ENCODE data around the gene KMO. TPM values are rescaled to one million over a fixed set of nuclear protein-coding genes. Genes with fewer than 3 reads are reported as not detected.

Gene KMO
- total and polyA plus RNA-seq, 4 experiments from 2014 or later = 0.37 to 1.1 (median 0.44) TPM; not detected in 1

GRCh38 chr1:241521718-241522117 lies 10.5 kb upstream of the KMO start:
- no peak overlapping the region for H3K4me3 ChIP-seq (ENCODE audit: low read length in 2 of 2)
- peaks cover 0 to 5% of the 10 kb centered on the region in 2 donors for H3K36me3 Mint-ChIP-seq
- H3K27ac Mint-ChIP-seq = no peak overlapping the region
- intact Hi-C loops (cut with micrococcal nuclease) = no loop called here
- peaks cover 25 to 27% of the 10 kb centered on the region in 2 donors for H3K27me3 Mint-ChIP-seq
- DNase-seq = no peak
- H3K9me3 ChIP-seq (ENCODE audit: control insufficient read depth in 1 of 2, low read length in 2 of 2) = no peaks in the 10 kb centered on the region
- ChIA-PET CTCF (ENCODE audit: partially characterized antibody) (no interaction called here), POLR2A (ENCODE audit: partially characterized antibody) (no interaction called here)
- H3K4me1 Mint-ChIP-seq = peaks cover 7 to 18% (median 16%) of the 10 kb centered on the region in 4 donors
- peaks cover 0 to 2% (median 0%) of the 10 kb centered on the region in 8 donors for H3K9me3 Mint-ChIP-seq
- H3K4me1 ChIP-seq (ENCODE audit: insufficient read depth, low read length) = peaks cover 17% of the 10 kb centered on the region
- H3K27me3 ChIP-seq (ENCODE audit: insufficient read depth, low read length) = peaks cover 16% of the 10 kb centered on the region
- no peaks in the 10 kb centered on the region for H3K36me3 ChIP-seq (ENCODE audit: insufficient read depth, low read length)
- H3K27ac ChIP-seq (ENCODE audit: low read depth, low read length) = no peak overlapping the region
- H3K4me3 Mint-ChIP-seq = no peak overlapping the region

GRCh38 chr1:241525026-241525425 lies 7.2 kb upstream of the KMO start:
- ChIA-PET POLR2A (ENCODE audit: partially characterized antibody) (interaction anchor here (1.2 kb wide), 1 partner anchor 17 kb away, joined by 3 read pairs; no protein-coding TSS in a partner anchor), CTCF (ENCODE audit: partially characterized antibody) (interaction anchor here (1.0 kb wide), 1 partner anchor 13 kb away, joined by 3 read pairs; no protein-coding TSS in a partner anchor)
- Histone ChIP-seq H3K27ac (ENCODE audit: low read depth, low read length) (no peak overlapping the region), H3K36me3 (ENCODE audit: insufficient read depth, low read length) (no peaks in the 10 kb centered on the region), H3K4me1 (ENCODE audit: insufficient read depth, low read length) (peaks cover 5% of the 10 kb centered on the region), H3K9me3 (ENCODE audit: control insufficient read depth in 1 of 2, low read length in 2 of 2) (no peaks in the 10 kb centered on the region), H3K4me3 (ENCODE audit: low read length in 2 of 2) (no peak overlapping the region), H3K27me3 (ENCODE audit: insufficient read depth, low read length) (peaks cover 16% of the 10 kb centered on the region)
- no peak for DNase-seq
- intact Hi-C loops (cut with micrococcal nuclease) = no loop called here
- H3K9me3 Mint-ChIP-seq = peaks cover 0 to 2% (median 0%) of the 10 kb centered on the region in 8 donors
- H3K4me3 Mint-ChIP-seq = no peak overlapping the region
- H3K27ac Mint-ChIP-seq = no peak overlapping the region
- no peaks in the 10 kb centered on the region for H3K4me1 Mint-ChIP-seq
- H3K27me3 Mint-ChIP-seq = peaks cover 25 to 27% of the 10 kb centered on the region in 2 donors
- no peaks in the 10 kb centered on the region for H3K36me3 Mint-ChIP-seq

- Mint-ChIP-seq H3K27me3 (peaks cover 21 to 27% of the 10 kb centered on the region in 2 donors), H3K36me3 (peaks cover 0 to 2% of the 10 kb centered on the region in 2 donors), H3K4me1 (peaks cover 4 to 10% (median 8%) of the 10 kb centered on the region in 4 donors), H3K4me3 (no peak overlapping the region), H3K9me3 (peaks cover 0 to 2% (median 0%) of the 10 kb centered on the region in 8 donors), H3K27ac (no peak overlapping the region)
- Histone ChIP-seq H3K27me3 (ENCODE audit: insufficient read depth, low read length) (peaks cover 15% of the 10 kb centered on the region), H3K36me3 (ENCODE audit: insufficient read depth, low read length) (no peaks in the 10 kb centered on the region), H3K4me3 (ENCODE audit: low read length in 2 of 2) (no peak overlapping the region), H3K4me1 (ENCODE audit: insufficient read depth, low read length) (peaks cover 3% of the 10 kb centered on the region), H3K9me3 (ENCODE audit: control insufficient read depth in 1 of 2, low read length in 2 of 2) (no peaks in the 10 kb centered on the region), H3K27ac (ENCODE audit: low read depth, low read length) (no peak overlapping the region)
- intact Hi-C loops (cut with micrococcal nuclease) = no loop called here
- ChIA-PET CTCF (ENCODE audit: partially characterized antibody) (interaction anchor here (0.6 to 1.0 kb wide), 2 partner anchors 14 to 84 kb away, joined by 3 read pairs; no protein-coding TSS in a partner anchor), POLR2A (ENCODE audit: partially characterized antibody) (interaction anchor here (1.1 kb wide), 1 partner anchor 25 kb away, joined by 3 read pairs; no protein-coding TSS in a partner anchor)
- no peak for DNase-seq
Measured at GRCh38 chr1:241527146-241527545, 5.0 kb upstream of the KMO start.

DNA sequence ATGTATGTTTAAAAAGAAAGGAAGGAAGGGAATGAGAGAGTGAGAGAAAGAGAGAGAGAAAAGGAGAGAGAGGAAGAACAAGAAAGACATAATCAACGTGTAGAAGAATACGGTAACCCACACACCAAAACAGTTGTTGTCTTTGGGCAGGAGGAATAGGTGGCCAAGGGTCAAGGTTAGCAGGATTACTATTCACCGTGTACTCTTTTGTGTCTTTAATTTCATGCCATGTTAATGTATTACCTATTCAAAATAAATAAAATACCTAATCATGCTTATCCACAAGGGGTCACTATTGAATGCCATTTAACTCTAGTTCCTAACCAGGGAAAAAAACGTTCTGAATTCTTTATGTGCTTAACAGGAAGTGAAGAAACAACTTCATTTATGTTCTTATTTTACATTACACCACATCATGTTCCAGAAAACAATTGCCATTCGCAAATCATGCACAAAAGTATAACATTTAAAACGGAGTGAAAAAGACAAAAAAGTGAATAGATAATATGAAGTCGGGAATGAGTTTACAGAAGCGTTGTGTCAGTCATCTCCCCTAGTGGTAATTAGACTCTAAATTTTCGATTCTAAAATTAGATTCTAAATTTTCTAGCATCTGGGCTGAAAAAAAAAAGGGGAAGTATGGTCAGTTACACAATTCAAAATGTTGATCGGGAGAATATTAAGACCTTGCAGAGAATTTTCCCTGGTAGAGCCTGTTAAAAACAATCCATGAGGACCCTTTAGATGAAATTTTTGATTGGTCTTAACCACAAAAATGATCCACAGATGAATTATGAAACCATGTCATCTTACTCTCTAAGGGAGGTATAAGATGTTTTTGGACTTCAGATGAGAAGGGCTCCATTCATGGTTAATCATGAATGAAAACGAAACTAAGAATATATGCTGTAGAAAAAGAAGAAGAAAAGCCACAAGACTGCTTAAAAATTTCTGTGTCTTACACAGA lies 700 bp upstream of the KMO start:
- H3K9me3 Mint-ChIP-seq = no peaks in the 10 kb centered on the region
- DNase-seq = peak in 4 of 5 donors; percentile 65 to 70 (median 68)
- H3K4me3 Mint-ChIP-seq = peak overlapping the region; percentile 91 to 99 (median 98)
- Histone ChIP-seq H3K4me1 (ENCODE audit: insufficient read depth, low read length) (peaks cover 5% of the 10 kb centered on the region), H3K9me3 (ENCODE audit: control insufficient read depth in 1 of 2, low read length in 2 of 2) (no peaks in the 10 kb centered on the region), H3K27me3 (ENCODE audit: insufficient read depth, low read length) (no peaks in the 10 kb centered on the region), H3K36me3 (ENCODE audit: insufficient read depth, low read length) (no peaks in the 10 kb centered on the region), H3K4me3 (ENCODE audit: low read length in 2 of 2) (peak overlapping the region; percentile 45 to 52), H3K27ac (ENCODE audit: low read depth, low read length) (peak overlapping the region; percentile 10)
- CTCF ChIA-PET (ENCODE audit: partially characterized antibody) = interaction anchor here (0.7 to 1.5 kb wide), 6 partner anchors 9 to 467 kb away, joined by 3 to 10 read pairs (median 4); partner anchors contain the start of gene MAP1LC3C
- peaks cover 5 to 11% (median 9%) of the 10 kb centered on the region in 4 donors for H3K4me1 Mint-ChIP-seq
- H3K27ac Mint-ChIP-seq = peak overlapping the region in 6 of 7 donors; percentile 1 to 94 (median 90)
- H3K27me3 Mint-ChIP-seq = peaks cover 0 to 1% of the 10 kb centered on the region in 2 donors
- POLR2A ChIA-PET (ENCODE audit: partially characterized antibody) = interaction anchor here (1.4 to 1.6 kb wide), 2 partner anchors 11 to 20 kb away, joined by 3 to 8 read pairs; partner anchors contain the start of gene FH
- intact Hi-C loops (cut with micrococcal nuclease) = loop anchor here (1.0 to 5.0 kb wide), 9 partner anchors 12 to 1794 kb away; partner anchors contain the start of genes CEP170, FH and SDCCAG8
- H3K36me3 Mint-ChIP-seq = peaks cover 0 to 2% of the 10 kb centered on the region in 2 donors

GRCh38 chr1:241532864-241533263 lies 686 bp downstream of the KMO start:
- intact Hi-C loops (cut with micrococcal nuclease) = loop anchor here (2.0 to 5.0 kb wide), 2 partner anchors 18 to 1724 kb away; partner anchors contain the start of genes CEP170 and SDCCAG8
- POLR2A ChIA-PET (ENCODE audit: partially characterized antibody) = interaction anchor here (1.4 to 1.6 kb wide), 2 partner anchors 13 to 19 kb away, joined by 3 to 8 read pairs; partner anchors contain the start of gene FH
- DNase-seq = peak in 1 of 5 donors; percentile 40

GRCh38 chr1:241533326-241534115 lies 1.3 kb downstream of the KMO start:
- intact Hi-C loops (cut with micrococcal nuclease) = loop anchor here (2.0 to 5.0 kb wide), 2 partner anchors 17 to 1724 kb away; partner anchors contain the start of genes CEP170 and SDCCAG8
- DNase-seq = no peak
- Histone ChIP-seq H3K27ac (ENCODE audit: low read depth, low read length) (no peak overlapping the region), H3K9me3 (ENCODE audit: control insufficient read depth in 1 of 2, low read length in 2 of 2) (no peaks in the 10 kb centered on the region), H3K4me3 (ENCODE audit: low read length in 2 of 2) (no peak overlapping the region), H3K36me3 (ENCODE audit: insufficient read depth, low read length) (no peaks in the 10 kb centered on the region), H3K27me3 (ENCODE audit: insufficient read depth, low read length) (no peaks in the 10 kb centered on the region), H3K4me1 (ENCODE audit: insufficient read depth, low read length) (peaks cover 5% of the 10 kb centered on the region)
- Mint-ChIP-seq H3K4me3 (peak overlapping the region in 1 of 8 donors; percentile 50), H3K27me3 (peaks cover 0 to 1% of the 10 kb centered on the region in 2 donors), H3K9me3 (no peaks in the 10 kb centered on the region), H3K36me3 (peaks cover 0 to 2% of the 10 kb centered on the region in 2 donors), H3K27ac (no peak overlapping the region), H3K4me1 (peaks cover 5 to 11% (median 9%) of the 10 kb centered on the region in 4 donors)
- ChIA-PET CTCF (ENCODE audit: partially characterized antibody) (interaction anchor here (1.1 kb wide), 1 partner anchor 96 kb away, joined by 4 read pairs; no protein-coding TSS in a partner anchor), POLR2A (ENCODE audit: partially characterized antibody) (interaction anchor here (1.6 kb wide), 1 partner anchor 14 kb away, joined by 3 read pairs; the partner anchor contains the start of gene FH)

More at GRCh38 chr1:241532864-241533263, 686 bp downstream of the KMO start:
- Histone ChIP-seq H3K9me3 (ENCODE audit: control insufficient read depth in 1 of 2, low read length in 2 of 2) (no peaks in the 10 kb centered on the region), H3K27ac (ENCODE audit: low read depth, low read length) (no peak overlapping the region), H3K27me3 (ENCODE audit: insufficient read depth, low read length) (no peaks in the 10 kb centered on the region), H3K4me1 (ENCODE audit: insufficient read depth, low read length) (peaks cover 5% of the 10 kb centered on the region), H3K36me3 (ENCODE audit: insufficient read depth, low read length) (no peaks in the 10 kb centered on the region), H3K4me3 (ENCODE audit: low read length in 2 of 2) (no peak overlapping the region)
- Mint-ChIP-seq H3K4me1 (peaks cover 5 to 11% (median 9%) of the 10 kb centered on the region in 4 donors), H3K27me3 (peaks cover 0 to 1% of the 10 kb centered on the region in 2 donors), H3K4me3 (peak overlapping the region in 3 of 8 donors; percentile 8 to 18 (median 17)), H3K27ac (no peak overlapping the region), H3K9me3 (no peaks in the 10 kb centered on the region), H3K36me3 (peaks cover 0 to 2% of the 10 kb centered on the region in 2 donors)
- CTCF ChIA-PET (ENCODE audit: partially characterized antibody) = interaction anchor here (0.6 to 1.5 kb wide), 7 partner anchors 8 to 485 kb away, joined by 3 to 10 read pairs (median 4); partner anchors contain the start of gene MAP1LC3C

Data from CD4-positive, alpha-beta memory T cell (primary cell).